Measurements from ENCODE around the gene THADA. TPM values are rescaled to one million over a fixed set of nuclear protein-coding genes. Genes with fewer than 3 reads are reported as not detected.

THADA gene
- total RNA-seq, 1 donor from 2014 or later = 50.6 TPM

GRCh38 chr2:43227830-43228281 is 368.0 kb downstream of the THADA start:
- Histone ChIP-seq H3K27me3 (ENCODE audit: control insufficient read depth in 3 of 3, insufficient read depth in 3 of 3, low read length in 3 of 3) (no peaks in the 10 kb centered on the region), H3K4me3 (ENCODE audit: low read length in 3 of 3) (peak overlapping the region; percentile 78 to 87 (median 78)), H3K4me1 (ENCODE audit: control insufficient read depth in 3 of 3, insufficient read depth in 3 of 3, low read length in 3 of 3) (peaks cover 24 to 33% (median 26%) of the 10 kb centered on the region in 3 donors), H3K36me3 (ENCODE audit: control insufficient read depth in 3 of 3, insufficient read depth in 3 of 3, low read length in 3 of 3) (peaks cover 12 to 19% (median 17%) of the 10 kb centered on the region in 3 donors), H3K9me3 (ENCODE audit: control insufficient read depth in 3 of 3, low read length in 3 of 3) (no peaks in the 10 kb centered on the region), H3K9ac (ENCODE audit: low read depth in 1 of 3, low read length in 3 of 3) (peak overlapping the region; percentile 89 to 95 (median 94)), H3K27ac (ENCODE audit: low read depth, low read length) (peak overlapping the region; percentile 96)

- H3K27me3 ChIP-seq (ENCODE audit: control insufficient read depth in 3 of 3, insufficient read depth in 3 of 3, low read length in 3 of 3) = no peaks in the 10 kb centered on the region
- peak overlapping the region; percentile 78 to 87 (median 78) for H3K4me3 ChIP-seq (ENCODE audit: low read length in 3 of 3)
- H3K4me1 ChIP-seq (ENCODE audit: control insufficient read depth in 3 of 3, insufficient read depth in 3 of 3, low read length in 3 of 3) = peaks cover 29 to 39% (median 32%) of the 10 kb centered on the region in 3 donors
- H3K9me3 ChIP-seq (ENCODE audit: control insufficient read depth in 3 of 3, low read length in 3 of 3) = no peaks in the 10 kb centered on the region
- H3K36me3 ChIP-seq (ENCODE audit: control insufficient read depth in 3 of 3, insufficient read depth in 3 of 3, low read length in 3 of 3) = peaks cover 12 to 22% (median 19%) of the 10 kb centered on the region in 3 donors
- H3K27ac ChIP-seq (ENCODE audit: low read depth, low read length) = peak overlapping the region; percentile 96
- peak overlapping the region; percentile 89 to 95 (median 94) for H3K9ac ChIP-seq (ENCODE audit: low read depth in 1 of 3, low read length in 3 of 3)
Observed at GRCh38 chr2:43226955-43227829, 368.6 kb downstream of the THADA start.

- Histone ChIP-seq H3K9ac (ENCODE audit: low read depth in 1 of 3, low read length in 3 of 3) (peak within 1 kb of the TSS; percentile 94 to 99 (median 97)), H3K27ac (ENCODE audit: low read depth, low read length) (peak within 1 kb of the TSS; percentile 96), H3K4me3 (ENCODE audit: low read length in 3 of 3) (peak within 1 kb of the TSS; percentile 90 to 95 (median 93)), H3K36me3 (ENCODE audit: control insufficient read depth in 3 of 3, insufficient read depth in 3 of 3, low read length in 3 of 3) (peaks cover 12 to 22% (median 22%) of the 10 kb centered on the region in 3 donors), H3K4me1 (ENCODE audit: control insufficient read depth in 3 of 3, insufficient read depth in 3 of 3, low read length in 3 of 3) (peaks cover 35 to 44% (median 37%) of the 10 kb centered on the region in 3 donors), H3K27me3 (ENCODE audit: control insufficient read depth in 3 of 3, insufficient read depth in 3 of 3, low read length in 3 of 3) (no peaks in the 10 kb centered on the region), H3K9me3 (ENCODE audit: control insufficient read depth in 3 of 3, low read length in 3 of 3) (no peaks in the 10 kb centered on the region)
Observed at GRCh38 chr2:43226558-43226954, 369.3 kb downstream of the THADA start, which contains the start of gene ZFP36L2. Gene ZFP36L2 (minus strand): TSS chr2:43226606. CDS start chr2:43226315, 291 bp downstream.

GRCh38 chr2:43225788-43226557 is 369.9 kb downstream of the THADA start:
- peak overlapping the region; percentile 94 to 99 (median 97) for H3K9ac ChIP-seq (ENCODE audit: low read depth in 1 of 3, low read length in 3 of 3)
- peak overlapping the region; percentile 96 for H3K27ac ChIP-seq (ENCODE audit: low read depth, low read length)
- H3K9me3 ChIP-seq (ENCODE audit: control insufficient read depth in 3 of 3, low read length in 3 of 3) = no peaks in the 10 kb centered on the region
- H3K4me3 ChIP-seq (ENCODE audit: low read length in 3 of 3) = peak overlapping the region; percentile 90 to 95 (median 93)
- peaks cover 12 to 22% (median 21%) of the 10 kb centered on the region in 3 donors for H3K36me3 ChIP-seq (ENCODE audit: control insufficient read depth in 3 of 3, insufficient read depth in 3 of 3, low read length in 3 of 3)
- H3K4me1 ChIP-seq (ENCODE audit: control insufficient read depth in 3 of 3, insufficient read depth in 3 of 3, low read length in 3 of 3) = peaks cover 41 to 50% (median 42%) of the 10 kb centered on the region in 3 donors
- no peaks in the 10 kb centered on the region for H3K27me3 ChIP-seq (ENCODE audit: control insufficient read depth in 3 of 3, insufficient read depth in 3 of 3, low read length in 3 of 3)

- Histone ChIP-seq H3K27ac (ENCODE audit: low read depth, low read length) (peak overlapping the region; percentile 96), H3K9me3 (ENCODE audit: control insufficient read depth in 3 of 3, low read length in 3 of 3) (no peaks in the 10 kb centered on the region), H3K4me3 (ENCODE audit: low read length in 3 of 3) (peak overlapping the region; percentile 90 to 95 (median 93)), H3K4me1 (ENCODE audit: control insufficient read depth in 3 of 3, insufficient read depth in 3 of 3, low read length in 3 of 3) (peaks cover 48 to 54% (median 48%) of the 10 kb centered on the region in 3 donors), H3K36me3 (ENCODE audit: control insufficient read depth in 3 of 3, insufficient read depth in 3 of 3, low read length in 3 of 3) (peaks cover 12 to 22% (median 15%) of the 10 kb centered on the region in 3 donors), H3K27me3 (ENCODE audit: control insufficient read depth in 3 of 3, insufficient read depth in 3 of 3, low read length in 3 of 3) (no peaks in the 10 kb centered on the region), H3K9ac (ENCODE audit: low read depth in 1 of 3, low read length in 3 of 3) (peak overlapping the region; percentile 94 to 99 (median 97))
Observed at GRCh38 chr2:43225093-43225787, 370.6 kb downstream of the THADA start.

- no peaks in the 10 kb centered on the region for H3K27me3 ChIP-seq (ENCODE audit: control insufficient read depth in 3 of 3, insufficient read depth in 3 of 3, low read length in 3 of 3)
- H3K27ac ChIP-seq (ENCODE audit: low read depth, low read length) = peak overlapping the region; percentile 96
- H3K36me3 ChIP-seq (ENCODE audit: control insufficient read depth in 3 of 3, insufficient read depth in 3 of 3, low read length in 3 of 3) = peaks cover 12 to 22% (median 15%) of the 10 kb centered on the region in 3 donors
- peak overlapping the region; percentile 57 to 99 (median 94) for H3K9ac ChIP-seq (ENCODE audit: low read depth in 1 of 3, low read length in 3 of 3)
- H3K4me1 ChIP-seq (ENCODE audit: control insufficient read depth in 3 of 3, insufficient read depth in 3 of 3, low read length in 3 of 3) = peaks cover 48 to 56% (median 51%) of the 10 kb centered on the region in 3 donors
- H3K4me3 ChIP-seq (ENCODE audit: low read length in 3 of 3) = peak overlapping the region; percentile 90 to 95 (median 93)
- no peaks in the 10 kb centered on the region for H3K9me3 ChIP-seq (ENCODE audit: control insufficient read depth in 3 of 3, low read length in 3 of 3)
Observed at GRCh38 chr2:43224571-43225092, 371.2 kb downstream of the THADA start.

GRCh38 chr2:43224131-43224570 is 371.7 kb downstream of the THADA start:
- Histone ChIP-seq H3K27me3 (ENCODE audit: control insufficient read depth in 3 of 3, insufficient read depth in 3 of 3, low read length in 3 of 3) (no peaks in the 10 kb centered on the region), H3K9me3 (ENCODE audit: control insufficient read depth in 3 of 3, low read length in 3 of 3) (no peaks in the 10 kb centered on the region), H3K4me3 (ENCODE audit: low read length in 3 of 3) (peak overlapping the region; percentile 87 to 95 (median 90)), H3K4me1 (ENCODE audit: control insufficient read depth in 3 of 3, insufficient read depth in 3 of 3, low read length in 3 of 3) (peaks cover 53 to 59% (median 53%) of the 10 kb centered on the region in 3 donors), H3K9ac (ENCODE audit: low read depth in 1 of 3, low read length in 3 of 3) (peak overlapping the region; percentile 57 to 99 (median 58)), H3K36me3 (ENCODE audit: control insufficient read depth in 3 of 3, insufficient read depth in 3 of 3, low read length in 3 of 3) (peaks cover 12 to 22% (median 15%) of the 10 kb centered on the region in 3 donors), H3K27ac (ENCODE audit: low read depth, low read length) (peak overlapping the region; percentile 96)

GRCh38 chr2:43223521-43224001 is 372.3 kb downstream of the THADA start:
- Histone ChIP-seq H3K27ac (ENCODE audit: low read depth, low read length) (peak overlapping the region; percentile 96), H3K9ac (ENCODE audit: low read depth in 1 of 3, low read length in 3 of 3) (peak overlapping the region; percentile 58 to 99 (median 93)), H3K4me1 (ENCODE audit: control insufficient read depth in 3 of 3, insufficient read depth in 3 of 3, low read length in 3 of 3) (peaks cover 54 to 60% (median 57%) of the 10 kb centered on the region in 3 donors), H3K27me3 (ENCODE audit: control insufficient read depth in 3 of 3, insufficient read depth in 3 of 3, low read length in 3 of 3) (no peaks in the 10 kb centered on the region), H3K4me3 (ENCODE audit: low read length in 3 of 3) (peak overlapping the region; percentile 87 to 95 (median 90)), H3K9me3 (ENCODE audit: control insufficient read depth in 3 of 3, low read length in 3 of 3) (no peaks in the 10 kb centered on the region), H3K36me3 (ENCODE audit: control insufficient read depth in 3 of 3, insufficient read depth in 3 of 3, low read length in 3 of 3) (peaks cover 12 to 22% (median 15%) of the 10 kb centered on the region in 3 donors)

All from skeletal muscle tissue (tissue), 4 donors.